Spleen (tissue), 11 donors: Measurements from ENCODE around the gene DUSP9. TPM values are rescaled to one million over a fixed set of nuclear protein-coding genes. Genes with fewer than 3 reads are reported as not detected.
A peak's percentile ranks its signal among the peaks of the same experiment; 100 is the strongest.

ENCODE experiments used
- DNase-seq: peaks from one replicate; pipeline ENCODE4 v3.0.0-alpha.2; 2020
- H3K27ac ChIP-seq, 8 donors: fragments of 200-600 bp; sonication (generic) in 7 of 8; 1 replicate in 4 of 8; 2 replicates in 4 of 8; pipeline versions ENCODE4 v1.5.0 to v1.8.0; 2016 to 2021; ENCODE audit warnings: inconsistent platforms in 4 of 8, mild to moderate bottlenecking in 4 of 8, moderate library complexity in 1 of 8
- H3K27me3 ChIP-seq, 7 donors: fragments of 200-600 bp; sonication (generic) in 6 of 7; replicated peaks in 1 of 7; 1 replicate in 4 of 7; 2 replicates in 3 of 7; pipeline versions ENCODE4 v1.5.0 to v1.8.0; 2016 to 2021; ENCODE audit warnings: inconsistent platforms in 3 of 7, mild to moderate bottlenecking in 1 of 7
- H3K36me3 ChIP-seq, 6 donors: fragments of 200-600 bp; sonication (generic) in 5 of 6; 1 replicate in 4 of 6; 2 replicates in 2 of 6; pipeline versions ENCODE4 v1.5.0 to v1.8.0; 2016 to 2021; ENCODE audit warnings: inconsistent platforms in 2 of 6
- H3K4me1 ChIP-seq, 6 donors: fragments of 200-600 bp; sonication (generic) in 5 of 6; 1 replicate in 3 of 6; 2 replicates in 3 of 6; pipeline versions ENCODE4 v1.5.0 to v1.8.0; 2016 to 2021; ENCODE audit warnings: inconsistent platforms in 3 of 6
- H3K4me3 ChIP-seq, 8 donors: fragments of 200-600 bp; sonication (generic) in 7 of 8; 1 replicate in 4 of 8; 2 replicates in 4 of 8; pipeline versions ENCODE4 v1.5.0 to v1.8.0; 2016 to 2021; ENCODE audit warnings: inconsistent platforms in 4 of 8, mild to moderate bottlenecking in 4 of 8, moderate library complexity in 2 of 8
- H3K9me3 ChIP-seq, 8 donors: fragments of 200-600 bp; sonication (generic) in 7 of 8; 1 replicate in 4 of 8; 2 replicates in 4 of 8; pipeline versions ENCODE4 v1.5.0 to v1.8.0; 2016 to 2021; ENCODE audit warnings: inconsistent platforms in 4 of 8
- CTCF ChIP-seq, 11 experiments: fragments of 200-600 bp in 7 of 11; fragments of 450-650 bp in 4 of 11; sonication (generic) in 4 of 11; IDR thresholded peaks in 8 of 11; conservative IDR thresholded peaks in 3 of 11; 1 replicate in 7 of 11; 2 replicates in 4 of 11; pipeline versions ENCODE4 v1.4.0 to v1.8.0; 2016 to 2021; ENCODE audit warnings: antibody characterized with exemption in 11 of 11, inconsistent platforms in 4 of 11, mild to moderate bottlenecking in 1 of 11
- POLR2A ChIP-seq, 3 donors: fragments of 450-650 bp; IDR thresholded peaks; one replicate each; pipeline ENCODE4 v1.5.1; 2017; ENCODE audit warnings: antibody characterized with exemption in 3 of 3, mild to moderate bottlenecking in 1 of 3
- POLR2AphosphoS5 ChIP-seq, 3 donors: sonication (generic); formaldehyde crosslinking; IDR thresholded peaks; one replicate each; pipeline ENCODE4 v1.5.1; 2017; ENCODE audit warnings: antibody characterized with exemption in 3 of 3
- WGBS, 5 donors: extraction: QIAGEN DNeasy Blood & Tissue Kit in 3 of 5; methylation state at CpG; one replicate each; pipeline versions ENCODE4 v1.1.5 to v1.1.7; 2013 to 2018; 5-methylcytosine and 5-hydroxymethylcytosine counted together
- intact Hi-C: fragments of 100-400 bp; cut with DNase I; formaldehyde crosslinking; loops from one replicate; pipeline ENCODE4 v1.15.0; 2023; ENCODE audit warnings: low total_unique reads
- polyA plus RNA-seq, 3 donors: library from polyadenylated mRNA; stranded (reverse); fragments of 200-250 nt; gene quantifications; one replicate each; pipeline ENCODE4 v1.2.1, GENCODE V29; 2013
- total RNA-seq, 7 donors: library from RNA; depleted of rRNA in 3 of 7; stranded (reverse); fragments of >200 nt in 3 of 7; fragmentation: NEBNext Ultra II Directional in 4 of 7; extraction: Animal tissue kit (Norgen Biotek cat#: 25700) in 4 of 7; gene quantifications; one replicate each; pipeline versions ENCODE4 v1.1.0 to v1.2.1, GENCODE V29; 2016 to 2021
- donor health status: healthy with polysubstance abuse.
- donor health status: DM: no; HTN: no; CAD: no; lungs with moderate emphysema.
- donor health status: DM: no; HTN: no; CAD: no.
- donor health status: Bipolar disorder and iron deficiency.
- donor health status: healthy.
- donor health status: DM: no; HTN: no; CAD: no.
- donor health status: DM: yes; HTN: yes; CAD: no.

The DUSP9 gene
- total and polyA plus RNA-seq, 10 donors, result 0.09 to 0.17 TPM; not detected in 8

GRCh38 chrX:153626863-153627674 is 19.9 kb upstream of the DUSP9 start:
- peak; percentile 69 for DNase-seq
- 47 to 87% (median 73%) methylated on average over 6 to 35 of the region's 35 CpGs for WGBS, 5 donors
- intact Hi-C loops, result no loop called here
- Histone ChIP-seq H3K27ac (no peak overlapping the region), H3K27me3 (peaks cover 0 to 31% (median 3%) of the 10 kb centered on the region in 7 donors), H3K9me3 (peaks cover 0 to 13% (median 1%) of the 10 kb centered on the region in 8 donors), H3K4me3 (no peak overlapping the region), H3K36me3 (no peaks in the 10 kb centered on the region), H3K4me1 (no peaks in the 10 kb centered on the region)
- no peak for TF ChIP-seq POLR2AphosphoS5 (IDR thresholded peaks at IDR 0.05)
- TF ChIP-seq POLR2A (IDR thresholded peaks at IDR 0.05), result no peak
- no peak for TF ChIP-seq CTCF (IDR thresholded peaks at IDR 0.05 in 8 of 11, conservative IDR thresholded peaks at IDR 0.05 in 3 of 11)

GRCh38 chrX:153627675-153628111 is 19.3 kb upstream of the DUSP9 start:
- intact Hi-C loops, result no loop called here

GRCh38 chrX:153628129-153628528 is 18.9 kb upstream of the DUSP9 start:
- DNase-seq, result no peak
- WGBS, 5 donors, result 91 to 95% (median 93%) methylated on average over 5 to 8 of the region's 8 CpGs
- TF ChIP-seq POLR2AphosphoS5 (IDR thresholded peaks at IDR 0.05) (no peak), CTCF (IDR thresholded peaks at IDR 0.05 in 8 of 11, conservative IDR thresholded peaks at IDR 0.05 in 3 of 11) (no peak), POLR2A (IDR thresholded peaks at IDR 0.05) (no peak)
- intact Hi-C loops, result no loop called here
- no peaks in the 10 kb centered on the region for H3K4me1 ChIP-seq
- no peak overlapping the region for H3K4me3 ChIP-seq
- peaks cover 0 to 13% (median 1%) of the 10 kb centered on the region in 8 donors for H3K9me3 ChIP-seq
- peaks cover 0 to 24% (median 0%) of the 10 kb centered on the region in 7 donors for H3K27me3 ChIP-seq
- no peaks in the 10 kb centered on the region for H3K36me3 ChIP-seq
- H3K27ac ChIP-seq, result no peak overlapping the region

More at GRCh38 chrX:153627675-153628111, 19.3 kb upstream of the DUSP9 start:
- Histone ChIP-seq H3K9me3 (peaks cover 0 to 13% (median 1%) of the 10 kb centered on the region in 8 donors), H3K36me3 (no peaks in the 10 kb centered on the region), H3K4me1 (no peaks in the 10 kb centered on the region), H3K27ac (no peak overlapping the region), H3K4me3 (no peak overlapping the region), H3K27me3 (peaks cover 0 to 26% (median 2%) of the 10 kb centered on the region in 7 donors)
- 32 to 65% (median 54%) methylated on average over 11 to 15 of the region's 15 CpGs for WGBS, 5 donors
- TF ChIP-seq POLR2A (IDR thresholded peaks at IDR 0.05) (no peak), POLR2AphosphoS5 (IDR thresholded peaks at IDR 0.05) (no peak), CTCF (IDR thresholded peaks at IDR 0.05 in 8 of 11, conservative IDR thresholded peaks at IDR 0.05 in 3 of 11) (no peak)
- no peak for DNase-seq

GRCh38 chrX:153628665-153629064 is 18.3 kb upstream of the DUSP9 start:
- Histone ChIP-seq H3K4me3 (no peak overlapping the region), H3K36me3 (no peaks in the 10 kb centered on the region), H3K9me3 (peaks cover 0 to 13% (median 1%) of the 10 kb centered on the region in 8 donors), H3K27ac (no peak overlapping the region), H3K4me1 (no peaks in the 10 kb centered on the region), H3K27me3 (peaks cover 0 to 18% (median 0%) of the 10 kb centered on the region in 7 donors)
- intact Hi-C loops, result no loop called here
- TF ChIP-seq POLR2AphosphoS5 (IDR thresholded peaks at IDR 0.05), result no peak
- TF ChIP-seq POLR2A (IDR thresholded peaks at IDR 0.05), result no peak
- TF ChIP-seq CTCF (IDR thresholded peaks at IDR 0.05 in 8 of 11, conservative IDR thresholded peaks at IDR 0.05 in 3 of 11), result no peak
- 84 to 93% (median 87%) methylated on average over 7 to 12 of the region's 12 CpGs for WGBS, 5 donors
- DNase-seq, result no peak
